Liver (tissue), 9 donors: ENCODE data around the gene CATSPERB. TPM values are rescaled to one million over a fixed set of nuclear protein-coding genes. Genes with fewer than 3 reads are reported as not detected.
"Not testable (repeated sequence)": the region's sequence is repeated elsewhere in the genome, so short reads cannot be mapped to it uniquely, and the experiment has no call there.

Experiments used
- DNase-seq: peaks from one replicate; pipeline ENCODE4 v3.0.0-alpha.2; 2017; ENCODE audit warnings: low spot score
- H3K27ac ChIP-seq, 2 donors: one replicate each; pipeline ENCODE4 v1.7.0; 2013; ENCODE audit warnings: inconsistent platforms in 2 of 2, low read length in 2 of 2, control low read depth in 1 of 2, low read depth in 1 of 2, mild to moderate bottlenecking in 1 of 2
- H3K27me3 ChIP-seq, 4 donors: one replicate each; pipeline versions ENCODE4 v1.6.1 to v1.7.0; 2013; ENCODE audit warnings: low read length in 3 of 4, inconsistent platforms in 1 of 4, mild to moderate bottlenecking in 1 of 4, moderate library complexity in 1 of 4; ENCODE audit not compliant: control insufficient read depth in 4 of 4, insufficient read depth in 4 of 4
- H3K36me3 ChIP-seq, 4 donors: one replicate each; pipeline versions ENCODE4 v1.6.1 to v1.7.0; 2013; ENCODE audit warnings: low read length in 3 of 4, mild to moderate bottlenecking in 3 of 4, low read depth in 1 of 4, moderate library complexity in 1 of 4; ENCODE audit not compliant: control insufficient read depth in 4 of 4, insufficient read depth in 3 of 4
- H3K4me1 ChIP-seq, 4 donors: one replicate each; pipeline versions ENCODE4 v1.6.1 to v1.7.0; 2013; ENCODE audit warnings: low read length in 3 of 4, mild to moderate bottlenecking in 3 of 4, moderate library complexity in 1 of 4; ENCODE audit not compliant: control insufficient read depth in 4 of 4, insufficient read depth in 4 of 4
- H3K4me3 ChIP-seq, 3 donors: one replicate each; pipeline versions ENCODE4 v1.6.1 to v1.7.0; 2013; ENCODE audit warnings: low read length in 3 of 3, control low read depth in 1 of 3, low read depth in 1 of 3, mild to moderate bottlenecking in 1 of 3
- H3K9ac ChIP-seq, 2 donors: one replicate each; pipeline ENCODE4 v1.7.0; 2013; ENCODE audit warnings: low read length in 2 of 2, mild to moderate bottlenecking in 2 of 2, moderate library complexity in 2 of 2, control low read depth in 1 of 2, low read depth in 1 of 2
- H3K9me3 ChIP-seq, 4 donors: one replicate each; pipeline versions ENCODE4 v1.6.1 to v1.7.0; 2013; ENCODE audit warnings: low read length in 3 of 4; ENCODE audit not compliant: control insufficient read depth in 4 of 4
- ATF3 ChIP-seq: IDR thresholded peaks from 2 replicates; pipeline ENCODE4 v1.6.1; 2016; ENCODE audit warnings: antibody characterized with exemption
- CTCF ChIP-seq: fragments of 150-350 bp; IDR thresholded peaks from 2 replicates; pipeline ENCODE4 v1.5.1; 2017; ENCODE audit warnings: improper control_type of control experiment, low read depth, low read length; ENCODE audit not compliant: missing input control
- EGR1 ChIP-seq, 2 donors: IDR thresholded peaks; 2 replicates each; pipeline ENCODE4 v1.6.1; 2016 to 2018; ENCODE audit warnings: antibody characterized with exemption in 2 of 2, low read depth in 2 of 2
- FOXA1 ChIP-seq: IDR thresholded peaks from 2 replicates; pipeline ENCODE4 v1.6.1; 2016; ENCODE audit warnings: antibody characterized with exemption
- FOXA2 ChIP-seq: IDR thresholded peaks from 2 replicates; pipeline ENCODE4 v1.6.1; 2016; ENCODE audit warnings: antibody characterized with exemption
- GABPA ChIP-seq, 2 donors: IDR thresholded peaks in 1 of 2; conservative IDR thresholded peaks in 1 of 2; 2 replicates each; pipeline ENCODE4 v1.6.1; 2016; ENCODE audit warnings: antibody characterized with exemption in 2 of 2, mild to moderate bottlenecking in 1 of 2, moderate library complexity in 1 of 2
- HNF4G ChIP-seq: IDR thresholded peaks from 2 replicates; pipeline ENCODE4 v1.6.1; 2016; ENCODE audit warnings: antibody characterized with exemption
- JUND ChIP-seq, 2 donors: IDR thresholded peaks; 2 replicates each; pipeline ENCODE4 v1.6.1; 2016; ENCODE audit warnings: antibody characterized with exemption in 2 of 2
- MAX ChIP-seq: IDR thresholded peaks from 2 replicates; pipeline ENCODE4 v1.6.1; 2016; ENCODE audit warnings: antibody characterized with exemption
- NR2F2 ChIP-seq: IDR thresholded peaks from 2 replicates; pipeline ENCODE4 v1.6.1; 2016; ENCODE audit warnings: antibody characterized with exemption
- RAD21 ChIP-seq, 2 donors: IDR thresholded peaks; 2 replicates each; pipeline ENCODE4 v1.6.1; 2016; ENCODE audit warnings: antibody characterized with exemption in 2 of 2, mild to moderate bottlenecking in 2 of 2
- REST ChIP-seq: IDR thresholded peaks from 2 replicates; pipeline ENCODE4 v1.6.1; 2016; ENCODE audit warnings: antibody characterized with exemption, mild to moderate bottlenecking
- RXRA ChIP-seq, 2 donors: IDR thresholded peaks; 2 replicates each; pipeline ENCODE4 v1.6.1; 2017 to 2018; ENCODE audit warnings: antibody characterized with exemption in 2 of 2, mild to moderate bottlenecking in 1 of 2
- SP1 ChIP-seq: IDR thresholded peaks from 2 replicates; pipeline ENCODE4 v1.6.1; 2018; ENCODE audit warnings: antibody characterized with exemption, mild to moderate bottlenecking
- TAF1 ChIP-seq: conservative IDR thresholded peaks from 2 replicates; pipeline ENCODE4 v1.6.1; 2016; ENCODE audit warnings: antibody characterized with exemption, mild to moderate bottlenecking
- YY1 ChIP-seq: IDR thresholded peaks from 2 replicates; pipeline ENCODE4 v1.6.1; 2016; ENCODE audit warnings: antibody characterized with exemption, mild to moderate bottlenecking
- WGBS: extraction: QIAGEN DNeasy Blood & Tissue Kit; methylation state at CpG from one replicate; pipeline ENCODE4 v1.1.7; 2013; 5-methylcytosine and 5-hydroxymethylcytosine counted together
- polyA plus RNA-seq, 2 donors: library from polyadenylated mRNA; stranded (reverse) in 1 of 2; unstranded in 1 of 2; fragments of 200-250 nt in 1 of 2; fragments of >200 nt in 1 of 2; fragmentation: Nextera tagmentation in 1 of 2; extraction: Ambion mirVana in 1 of 2; gene quantifications; one replicate each; pipeline versions ENCODE4 v1.2.1 to v1.2.3, GENCODE V29; 2013 to 2015
- total RNA-seq, 2 donors: library from RNA; depleted of rRNA; stranded (reverse); fragments of >200 nt; gene quantifications; one replicate each; pipeline ENCODE4 v1.2.3, GENCODE V29; 2014
- donor health status: healthy.
- donor health status: healthy.
- donor health status: healthy.
- donor health status: healthy.
- donor health status: healthy.

The CATSPERB gene
- total and polyA plus RNA-seq, 4 donors = 0.01 to 0.59 (median 0.07) TPM; not detected in 1

- Histone ChIP-seq H3K27ac (no peak overlapping the region), H3K4me3 (no peak overlapping the region), H3K9ac (no peak overlapping the region), H3K27me3 (no peaks in the 10 kb centered on the region), H3K4me1 (no peaks in the 10 kb centered on the region), H3K9me3 (no peaks in the 10 kb centered on the region), H3K36me3 (no peaks in the 10 kb centered on the region)
- no peak for DNase-seq
- 90% methylated on average over 4 of the region's 4 CpGs for WGBS
- TF ChIP-seq ATF3 (no peak), TAF1 (no peak), FOXA2 (no peak), SP1 (no peak), CTCF (no peak), HNF4G (no peak), EGR1 (IDR thresholded peaks at IDR 0.05; ENCODE audit: low read depth in 2 of 2) (no peak), GABPA (IDR thresholded peaks at IDR 0.05 in 1 of 2, conservative IDR thresholded peaks at IDR 0.05 in 1 of 2) (no peak), YY1 (no peak)
Observed at GRCh38 chr14:91599994-91600393, 131.9 kb downstream of the CATSPERB start.

GRCh38 chr14:91595736-91596135, 136.2 kb downstream of the CATSPERB start:
- 86% methylated on average over 1 of the region's 1 CpG for WGBS
- Histone ChIP-seq H3K4me1 (no peaks in the 10 kb centered on the region), H3K27ac (no peak overlapping the region), H3K9ac (no peak overlapping the region), H3K4me3 (no peak overlapping the region), H3K9me3 (no peaks in the 10 kb centered on the region), H3K27me3 (no peaks in the 10 kb centered on the region), H3K36me3 (no peaks in the 10 kb centered on the region)
- no peak for DNase-seq
- TF ChIP-seq FOXA2 (no peak), RXRA (IDR thresholded peaks at IDR 0.05) (no peak), NR2F2 (no peak), GABPA (IDR thresholded peaks at IDR 0.05 in 1 of 2, conservative IDR thresholded peaks at IDR 0.05 in 1 of 2) (no peak), ATF3 (no peak), YY1 (no peak), FOXA1 (no peak), JUND (IDR thresholded peaks at IDR 0.05) (no peak)

- H3K27me3 ChIP-seq, H3K36me3 ChIP-seq, DNase-seq, H3K27ac ChIP-seq, H3K4me3 ChIP-seq, H3K9me3 ChIP-seq, H3K4me1 ChIP-seq, H3K9ac ChIP-seq: not testable (repeated sequence)
- WGBS = 93% methylated on average over 2 of the region's 2 CpGs
Observed at GRCh38 chr14:91593957-91594356, 137.9 kb downstream of the CATSPERB start.

GRCh38 chr14:91586410-91586809, 145.5 kb downstream of the CATSPERB start:
- Histone ChIP-seq H3K4me3 (no peak overlapping the region), H3K36me3 (no peaks in the 10 kb centered on the region), H3K27me3 (no peaks in the 10 kb centered on the region), H3K9me3 (peaks cover 0 to 2% (median 0%) of the 10 kb centered on the region in 4 donors), H3K27ac (no peak overlapping the region), H3K4me1 (no peaks in the 10 kb centered on the region), H3K9ac (no peak overlapping the region)
- WGBS = 85% methylated on average over 1 of the region's 1 CpG
- DNase-seq = no peak
- TF ChIP-seq RAD21 (IDR thresholded peaks at IDR 0.05) (no peak), NR2F2 (no peak), JUND (IDR thresholded peaks at IDR 0.05) (no peak), TAF1 (no peak), EGR1 (IDR thresholded peaks at IDR 0.05; ENCODE audit: low read depth in 2 of 2) (no peak), FOXA1 (no peak), REST (no peak), SP1 (no peak), ATF3 (no peak), MAX (no peak), YY1 (no peak), GABPA (IDR thresholded peaks at IDR 0.05 in 1 of 2, conservative IDR thresholded peaks at IDR 0.05 in 1 of 2) (no peak), FOXA2 (no peak)
